Measurements from ENCODE around the gene KIF26A.

Gene KIF26A

GRCh38 chr14:104212206-104213095 is 74.1 kb downstream of the KIF26A start:
- no peak for DNase-seq

DNA sequence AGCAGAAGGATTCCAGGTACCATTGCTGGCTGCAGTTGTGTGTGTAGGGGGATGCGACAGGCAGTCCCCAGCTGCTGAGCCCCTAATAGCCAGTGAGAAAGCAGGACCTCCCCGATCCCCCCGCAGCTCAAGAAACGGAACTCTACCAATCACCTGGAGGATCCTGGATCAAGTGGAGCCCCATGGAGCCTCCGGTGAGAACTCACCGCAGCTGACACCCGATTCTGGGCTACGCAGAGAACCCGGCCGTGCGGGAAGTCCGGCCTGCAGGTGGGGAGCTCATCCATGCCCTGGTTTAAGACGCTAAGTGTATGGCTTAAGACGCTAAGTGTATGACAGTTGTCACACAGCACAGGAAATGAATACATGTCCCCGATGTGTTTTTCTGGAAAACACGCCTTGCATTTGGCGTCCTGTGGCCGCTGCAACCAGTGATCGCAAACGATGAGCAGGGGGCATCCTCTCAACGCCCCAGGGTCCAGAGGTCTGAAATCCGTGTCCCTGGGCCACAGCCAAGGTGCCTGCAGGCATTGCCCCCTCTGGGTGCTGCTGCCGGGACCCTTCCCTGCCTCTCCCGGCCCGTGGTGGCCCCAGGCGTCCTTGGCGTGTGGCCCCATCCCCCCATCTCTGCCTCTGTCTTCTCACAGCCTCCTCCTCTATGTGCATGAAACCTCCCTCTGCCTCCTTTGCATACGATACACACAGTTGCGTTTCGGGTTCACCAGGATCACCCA is 75.1 kb downstream of the KIF26A start:
- DNase-seq: no peak

- no peak for DNase-seq
These were observed 76.2 kb downstream of the KIF26A start for GRCh38 chr14:104214431-104215218.

DNA sequence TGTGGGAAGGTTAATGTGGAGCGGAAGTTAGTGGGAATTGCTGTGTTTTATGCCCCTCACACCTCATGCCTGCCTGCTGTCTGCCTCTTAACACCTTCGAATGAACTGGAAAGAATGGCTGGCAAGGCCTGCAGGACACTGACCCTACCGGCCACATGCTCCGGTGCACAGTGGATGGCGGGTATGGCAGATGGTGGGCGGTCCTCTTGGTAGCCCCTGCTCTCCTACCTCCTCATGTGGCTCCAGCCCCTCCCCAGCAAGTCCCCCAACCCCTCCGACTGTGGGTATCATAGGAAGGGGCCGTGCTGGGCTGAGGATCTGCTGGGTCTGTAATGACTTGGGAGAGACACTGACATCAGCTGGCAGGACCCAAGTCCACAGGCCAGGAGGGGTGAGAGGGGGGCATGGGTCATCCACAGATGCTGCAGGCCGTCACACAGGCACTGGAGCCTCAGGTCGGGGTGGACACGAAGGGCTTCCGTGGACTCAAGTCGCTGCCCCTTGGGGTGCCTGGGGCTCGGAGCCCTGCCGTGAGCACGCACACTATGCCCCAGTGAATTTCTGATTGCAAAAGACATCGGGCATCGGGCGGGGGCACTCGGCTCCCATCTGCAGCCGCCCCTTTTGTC is 77.4 kb downstream of the KIF26A start:
- DNase-seq: no peak

DNA sequence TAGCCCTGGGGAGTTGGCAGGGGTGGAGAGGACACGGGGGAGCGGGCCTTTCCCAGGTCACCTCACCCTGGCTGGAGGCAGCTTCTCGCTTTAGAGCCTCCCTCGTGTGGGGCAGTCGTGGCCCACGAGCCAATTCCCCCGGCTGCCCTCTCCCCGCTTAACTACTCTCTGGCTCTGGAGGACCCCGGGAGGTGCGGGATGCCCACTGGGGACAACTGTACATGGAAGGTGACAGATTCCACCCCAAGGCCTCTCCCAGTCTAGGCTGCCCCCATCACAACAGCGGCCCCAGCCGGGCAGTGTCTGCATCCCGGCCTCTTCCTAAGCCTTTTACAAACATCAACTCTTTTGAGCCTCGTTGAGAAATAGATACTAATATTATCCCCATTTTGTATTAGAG is 78.1 kb downstream of the KIF26A start:
- no peak for DNase-seq

DNA sequence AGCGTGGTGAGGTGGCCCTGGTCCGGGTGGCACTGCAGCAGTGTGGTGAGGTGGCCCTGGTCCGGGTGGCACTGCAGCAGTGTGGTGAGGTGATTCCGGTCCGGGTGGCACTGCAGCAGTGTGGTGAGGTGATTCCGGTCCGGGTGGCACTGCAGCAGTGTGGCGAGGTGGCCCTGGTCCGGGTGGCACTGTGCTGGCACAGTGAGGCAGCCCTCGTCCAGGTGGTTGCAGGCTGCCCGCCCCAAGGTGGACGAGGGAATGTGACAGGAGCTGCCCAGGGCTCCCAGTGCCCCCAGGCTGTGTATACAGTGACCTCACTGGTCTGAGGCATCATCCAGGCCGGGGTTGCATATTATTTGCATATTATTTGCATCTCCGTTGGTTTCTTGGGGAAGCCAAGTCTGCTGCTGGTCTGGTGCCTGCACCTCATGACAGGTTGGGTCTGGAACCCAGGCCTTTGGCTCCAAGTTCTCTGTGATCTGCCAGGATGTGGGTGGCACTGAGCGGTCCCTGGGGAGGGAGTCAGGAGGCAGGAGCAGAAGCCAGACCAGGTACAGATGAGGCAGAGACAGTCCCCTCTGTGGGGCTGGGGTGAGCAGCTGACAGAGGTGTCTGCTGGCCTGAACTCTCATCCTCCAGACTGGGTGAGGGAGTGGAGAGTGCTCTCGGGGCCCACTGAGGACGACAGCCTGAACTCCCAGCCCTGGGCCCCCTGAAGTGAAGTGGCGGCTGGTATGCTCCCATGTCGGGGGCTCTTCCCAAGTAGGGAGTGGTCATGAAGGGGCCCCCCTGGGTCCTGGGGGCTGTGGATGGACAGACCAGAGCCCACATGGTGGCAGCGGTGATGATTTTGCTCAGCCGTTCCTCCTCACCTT is 79.3 kb downstream of the KIF26A start:
- no peak for DNase-seq

DNA sequence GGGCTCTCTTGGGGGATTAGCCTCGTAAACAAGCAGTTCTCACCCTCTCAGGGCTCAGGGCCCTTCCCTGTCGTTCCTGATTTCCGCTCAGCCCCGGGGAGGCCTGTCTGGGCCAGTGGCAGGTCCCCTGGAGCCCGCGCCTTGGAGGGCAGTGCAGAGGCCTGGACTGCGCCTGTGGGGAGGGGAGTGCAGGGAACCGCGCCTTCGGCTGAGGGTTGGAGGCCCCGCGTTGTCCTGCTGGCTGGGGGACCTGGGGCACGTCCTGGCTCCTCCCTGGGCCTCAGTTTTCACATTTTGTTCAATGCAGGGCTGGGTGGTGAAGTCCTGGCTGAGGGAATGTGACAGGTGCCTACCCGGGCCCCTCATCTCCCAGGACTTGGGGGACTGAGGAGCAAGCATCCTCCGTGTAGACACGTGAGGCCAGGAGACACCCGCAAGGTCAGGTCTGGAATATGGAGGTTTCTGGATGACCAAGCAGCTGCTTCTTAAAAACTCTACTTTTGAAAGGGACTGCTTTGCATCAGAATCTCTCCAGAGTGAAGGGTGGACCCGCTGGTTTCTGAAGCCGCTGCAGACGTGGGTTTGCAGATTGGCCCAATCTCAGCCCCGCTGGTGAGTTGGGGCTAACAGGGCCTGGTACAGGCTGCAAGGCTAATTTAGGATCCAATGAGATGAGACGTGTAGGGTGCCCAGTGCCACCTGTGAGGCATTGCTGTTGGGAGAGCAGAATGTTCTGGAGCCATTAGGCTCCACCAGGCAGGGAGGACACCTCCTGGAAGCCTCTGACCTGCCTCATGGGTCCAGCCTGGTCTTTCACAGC is 80.2 kb downstream of the KIF26A start:
- no peak for DNase-seq

DNA sequence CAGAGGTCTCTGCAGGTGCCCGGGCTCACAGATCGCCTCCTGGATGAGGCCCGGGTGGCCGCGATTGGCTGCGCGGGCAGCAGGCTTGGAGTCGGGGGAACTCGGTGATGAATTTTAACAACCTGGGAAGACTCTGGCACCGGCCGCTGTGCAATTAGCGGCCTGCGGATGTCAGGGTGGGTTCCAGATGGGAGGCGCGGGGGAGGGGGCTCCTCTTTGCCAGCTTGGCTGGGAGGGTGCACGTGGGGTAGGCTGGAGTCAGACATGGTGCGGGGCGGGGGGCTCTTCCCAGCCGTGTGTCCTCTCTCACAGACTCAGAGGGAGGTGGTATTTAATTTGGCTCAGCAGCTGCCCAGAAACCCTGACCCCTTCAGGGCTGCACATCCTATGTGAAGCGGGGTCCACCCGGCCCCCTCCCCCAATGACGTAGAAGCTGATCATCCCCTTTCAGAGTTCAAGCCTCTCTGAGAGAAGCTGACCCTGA is 81.4 kb downstream of the KIF26A start:
- DNase-seq: no peak

DNA sequence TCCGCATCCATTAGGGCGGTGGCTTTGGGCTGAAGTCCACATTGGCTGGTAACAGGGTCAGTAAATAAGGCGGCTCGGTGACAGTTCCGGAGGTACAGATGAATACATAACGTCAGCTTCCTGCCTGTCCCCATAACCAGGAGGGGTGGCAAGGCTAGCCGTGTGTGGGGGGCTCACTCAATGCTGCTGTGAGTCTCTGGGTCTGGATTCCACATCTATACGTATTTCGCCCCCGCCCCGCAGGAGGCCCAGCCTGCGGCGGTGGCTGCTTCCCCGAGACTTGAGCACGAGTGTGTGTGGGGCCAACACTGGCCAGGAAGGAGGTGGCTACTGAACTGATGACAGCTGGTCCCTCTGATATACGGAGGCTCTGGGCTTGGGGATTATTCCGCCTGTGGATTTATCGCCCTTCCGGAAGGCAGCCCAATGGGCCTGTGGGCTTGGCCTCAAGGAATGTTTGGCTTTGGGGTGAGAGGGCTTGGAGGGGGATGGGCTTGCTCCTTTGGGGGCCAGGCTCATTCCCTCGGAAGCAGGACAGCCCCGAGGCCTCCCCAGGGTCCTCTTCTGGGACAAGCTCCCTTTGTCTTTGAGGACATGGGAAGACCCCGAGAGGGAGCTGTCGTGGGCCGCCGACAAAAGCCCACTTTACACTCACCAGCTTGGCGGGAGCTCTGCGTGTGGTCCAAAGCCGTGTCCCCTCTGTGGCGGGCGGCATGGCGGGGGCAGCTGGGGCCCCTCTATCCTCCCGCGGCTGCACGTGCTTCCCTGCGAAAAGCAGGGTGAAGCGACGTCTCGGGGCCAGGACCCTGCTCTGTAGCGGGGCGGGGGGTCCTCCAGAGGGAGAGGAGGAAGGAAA is 82.1 kb downstream of the KIF26A start:
- no peak for DNase-seq

DNA sequence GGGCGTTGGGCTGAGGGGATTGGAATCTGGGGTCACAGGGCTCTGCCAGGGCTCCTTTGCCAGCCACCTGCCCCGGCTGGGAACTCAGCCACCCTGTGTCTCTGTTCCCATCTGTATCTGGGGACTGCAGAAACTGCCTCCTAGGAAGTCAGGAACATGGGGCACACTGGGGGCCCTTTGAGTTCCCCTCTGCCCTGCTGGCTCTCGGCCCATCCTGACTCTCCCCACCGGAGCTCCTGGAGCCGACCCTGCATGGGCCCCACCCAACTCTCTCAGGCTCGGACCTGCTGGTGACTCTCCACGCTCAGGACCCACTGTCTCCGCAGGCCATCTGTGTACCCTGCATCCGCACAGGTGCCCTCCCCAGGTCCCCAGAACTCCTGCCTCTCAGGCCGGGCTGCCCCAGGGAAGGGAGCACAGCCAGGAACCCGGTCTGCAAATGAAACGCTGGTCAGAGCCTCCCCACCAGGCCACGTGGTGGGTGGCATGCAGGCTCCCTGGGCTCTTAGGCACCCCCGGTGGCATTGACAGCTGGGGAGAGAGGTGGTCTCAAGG is 82.8 kb downstream of the KIF26A start:
- DNase-seq: no peak

DNA sequence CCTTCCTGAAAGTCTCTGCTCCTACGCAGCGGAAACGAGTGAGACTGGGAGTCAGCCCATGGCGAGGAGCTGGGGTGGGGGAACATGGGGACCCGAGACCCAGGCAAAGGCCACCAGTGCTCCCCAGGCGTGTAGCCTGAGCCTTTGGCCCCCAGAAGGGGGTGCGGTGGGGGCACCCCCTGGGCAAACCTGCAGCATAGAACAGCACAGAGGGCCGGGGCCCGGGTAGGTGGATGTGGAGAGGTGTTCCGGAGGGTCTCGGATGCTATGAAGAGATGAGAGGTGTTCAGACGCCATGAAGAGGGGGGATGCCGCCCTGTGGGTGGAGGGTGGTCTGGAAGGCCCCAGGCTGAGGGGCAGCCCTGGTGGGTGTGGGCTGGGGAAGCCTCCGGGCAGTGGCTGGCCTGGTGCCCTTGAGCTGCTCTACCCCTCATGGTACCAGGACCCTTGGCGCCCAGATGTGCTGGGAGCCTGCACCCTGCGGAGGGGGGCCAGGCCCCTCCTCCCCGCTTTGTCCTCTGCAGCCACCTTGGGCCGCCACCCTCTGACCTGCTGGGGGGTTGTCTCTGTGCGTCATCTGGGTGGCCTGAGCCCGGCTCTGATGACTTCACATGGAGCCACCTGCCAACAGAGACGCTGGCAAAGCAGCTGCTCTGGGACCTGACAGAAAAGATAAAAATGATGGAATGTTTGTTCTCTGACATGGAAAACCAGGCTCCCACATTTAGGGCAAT is 83.4 kb downstream of the KIF26A start:
- no peak for DNase-seq

- no peak for DNase-seq
These were observed 84.1 kb downstream of the KIF26A start for GRCh38 chr14:104222396-104223036.

DNA sequence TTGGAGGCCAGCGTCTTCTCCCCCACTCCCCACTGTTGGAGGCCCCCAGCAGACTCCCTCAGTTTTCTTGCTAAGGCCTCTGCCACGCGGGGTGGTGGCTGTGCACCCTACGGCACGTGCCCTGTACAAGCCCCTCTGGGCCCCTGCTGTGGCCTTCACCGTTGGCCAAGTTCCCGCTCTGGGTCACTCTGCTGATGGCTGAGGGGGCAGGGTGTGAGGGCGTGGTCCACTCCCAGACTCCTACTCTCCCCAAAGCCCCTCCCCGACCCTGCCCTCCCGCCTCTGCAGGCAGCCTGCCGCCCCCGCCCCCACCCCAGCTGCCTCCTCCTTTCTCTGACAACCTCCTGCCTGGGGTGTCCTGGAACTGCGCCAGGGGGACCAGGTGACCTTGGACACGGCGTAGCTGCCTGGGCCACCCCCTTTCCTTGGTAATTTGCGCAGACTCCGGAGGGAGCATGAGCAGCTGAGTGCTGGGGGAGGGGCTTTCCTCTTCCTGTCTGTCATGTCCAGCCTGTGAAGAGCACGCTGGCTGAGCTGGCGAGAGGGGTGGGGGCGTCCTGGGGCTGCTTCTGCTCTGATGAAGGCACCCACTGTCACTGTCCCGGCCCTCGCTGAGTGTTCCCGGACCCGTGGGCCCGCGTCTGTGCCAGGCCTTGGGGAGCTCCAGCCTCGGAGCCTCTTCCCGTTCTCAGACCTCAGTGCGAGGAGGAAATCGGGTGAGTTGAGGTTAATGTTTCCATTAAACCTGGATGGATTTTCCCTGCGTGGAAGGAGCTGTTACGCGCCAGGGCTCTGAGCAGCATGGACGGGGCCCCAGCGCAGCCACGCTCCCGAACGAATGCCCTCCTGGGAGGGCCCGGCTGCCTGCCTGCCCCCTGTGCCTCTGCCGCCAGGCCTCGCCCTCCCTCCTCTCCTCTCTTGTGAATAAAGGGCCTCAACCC is 85.0 kb downstream of the KIF26A start:
- DNase-seq: no peak

GRCh38 chr14:104224131-104224505 is 85.7 kb downstream of the KIF26A start:
- DNase-seq: no peak

- DNase-seq: no peak
These were observed 86.3 kb downstream of the KIF26A start for GRCh38 chr14:104224506-104225277.
